ENCODE results near the gene RBM19.

- no peak for TF ChIP-seq CTCF (IDR thresholded peaks at IDR 0.05 in 8 of 11, conservative IDR thresholded peaks at IDR 0.05 in 3 of 11)
- TF ChIP-seq POLR2A (IDR thresholded peaks at IDR 0.05) = no peak
These were observed 108.8 kb downstream of the RBM19 start for GRCh38 chr12:113857371-113857770.
